GM12878 (cell line): ENCODE data around the gene SPTLC2. TPM values are rescaled to one million over a fixed set of nuclear protein-coding genes. Genes with fewer than 3 reads are reported as not detected.

ENCODE experiments used
- ATAC-seq: fragments of 200-7000 bp; cut with Tn5 transposase; 3 replicates; pipeline ENCODE4 v1.9.1; 2020; ENCODE audit warnings: mild to moderate bottlenecking, moderate library complexity
- BruUV-seq: library from RNA; stranded (reverse); fragments of 400-500 nt; replicated peaks from 2 replicates; lab custom pipeline; 2021; lab: Mats Ljungman, UMichigan
- CTCF ChIA-PET: fragments of 300-600 bp; sonication (Branson Sonifier 250); formaldehyde crosslinking; extraction: SDS; loops from one replicate; lab custom pipeline; 2021; ENCODE audit warnings: inconsistent platforms; lab: Yijun Ruan, JAX
- POLR2A ChIA-PET: fragments of 350-600 bp; formaldehyde crosslinking; extraction: SDS; loops from one replicate; lab custom pipeline; 2021; ENCODE audit warnings: inconsistent platforms; lab: Charles Lee
- RAD21 ChIA-PET: fragments of 300-600 bp; sonication (Branson Sonifier 250); formaldehyde crosslinking; loops from one replicate; lab custom pipeline; 2023; ENCODE audit warnings: antibody characterized with exemption; ENCODE audit not compliant: unreplicated experiment; lab: Charles Lee
- SMC1A ChIA-PET: fragments of 300-600 bp; sonication (Branson Sonifier 250); formaldehyde crosslinking; loops from one replicate; lab custom pipeline; 2023; ENCODE audit not compliant: unreplicated experiment, uncharacterized antibody; lab: Charles Lee
- DNase-seq: peaks from one replicate; pipeline ENCODE4 v3.0.0-alpha.2; 2011; ENCODE audit warnings: low read depth, low spot score
- FAIRE-seq: peaks from 3 replicates; lab custom pipeline; 2011; peaks lifted over from hg19 to GRCh38; lab: Jason Lieb, UNC
- H2AFZ ChIP-seq: 2 replicates; pipeline ENCODE4 v1.6.0; 2011; ENCODE audit warnings: low read depth, low read length, control low read depth; ENCODE audit not compliant: control insufficient read depth
- H3K27ac ChIP-seq: 2 replicates; pipeline ENCODE4 v1.5.1; 2011; ENCODE audit warnings: control low read depth; ENCODE audit not compliant: control insufficient read depth, insufficient read depth
- H3K27me3 ChIP-seq, 2 experiments: replicated peaks in 1 of 2; 2 replicates each; pipeline versions ENCODE4 v1.6.0 to v1.6.1; 2011; ENCODE audit warnings: low read length in 1 of 2; ENCODE audit not compliant: control insufficient read depth in 2 of 2, insufficient read depth in 2 of 2
- H3K36me3 ChIP-seq, 2 experiments: 2 replicates each; pipeline ENCODE4 v1.5.1; 2011; ENCODE audit warnings: low read length in 1 of 2; ENCODE audit not compliant: control insufficient read depth in 2 of 2, insufficient read depth in 2 of 2
- H3K4me1 ChIP-seq: 2 replicates; pipeline ENCODE4 v1.6.1; 2011; ENCODE audit warnings: mild to moderate bottlenecking, low read length, moderate library complexity, mixed read lengths; ENCODE audit not compliant: control insufficient read depth, insufficient read depth
- H3K4me2 ChIP-seq: 2 replicates; pipeline ENCODE4 v1.6.0; 2011; ENCODE audit warnings: control low read depth; ENCODE audit not compliant: control insufficient read depth, insufficient read depth
- H3K4me3 ChIP-seq: fragments of 200-600 bp; sonication (generic); 2 replicates; pipeline ENCODE4 v1.5.1; 2016
- H3K79me2 ChIP-seq: 2 replicates; pipeline ENCODE4 v1.6.0; 2011; ENCODE audit warnings: low read length; ENCODE audit not compliant: control insufficient read depth, insufficient read depth
- H3K9ac ChIP-seq: 2 replicates; pipeline ENCODE4 v1.8.0; 2011; ENCODE audit warnings: low read length, control low read depth, mixed read lengths; ENCODE audit not compliant: control insufficient read depth, insufficient read depth
- H3K9me3 ChIP-seq: replicated peaks from 3 replicates; pipeline ENCODE4 v1.5.1; 2011; ENCODE audit warnings: mild to moderate bottlenecking, low read length; ENCODE audit not compliant: control insufficient read depth, insufficient read depth
- H4K20me1 ChIP-seq: 2 replicates; pipeline ENCODE4 v1.6.0; 2011; ENCODE audit not compliant: control insufficient read depth, insufficient read depth
- BCLAF1 ChIP-seq: fragments of 450-650 bp; IDR thresholded peaks from 2 replicates; pipeline ENCODE4 v1.6.1; 2017; ENCODE audit warnings: antibody characterized with exemption, mild to moderate bottlenecking, moderate library complexity
- BHLHE40 ChIP-seq, 2 experiments: fragments of 450-650 bp in 1 of 2; IDR thresholded peaks; 2 replicates each; pipeline ENCODE4 v1.6.1; 2011 to 2017; ENCODE audit warnings: low read depth in 2 of 2, borderline replicate concordance in 1 of 2, improper control_type of control experiment in 1 of 2, low read length in 1 of 2, mild to moderate bottlenecking in 1 of 2
- DPF2 ChIP-seq: fragments of 450-650 bp; IDR thresholded peaks from 2 replicates; pipeline ENCODE4 v1.6.1; 2017; ENCODE audit warnings: mild to moderate bottlenecking
- IRF4 ChIP-seq: IDR thresholded peaks from 2 replicates; pipeline ENCODE4 v1.6.1; 2011; ENCODE audit warnings: low read depth, low read length
- LARP7 ChIP-seq: fragments of 450-650 bp; IDR thresholded peaks from 2 replicates; pipeline ENCODE4 v1.6.1; 2017; ENCODE audit warnings: mild to moderate bottlenecking
- MTA2 ChIP-seq: fragments of 450-650 bp; IDR thresholded peaks from 2 replicates; pipeline ENCODE4 v1.6.1; 2016; ENCODE audit warnings: low read depth, mild to moderate bottlenecking, moderate library complexity
- MYB ChIP-seq: fragments of 150-350 bp; IDR thresholded peaks from 2 replicates; pipeline ENCODE4 v1.6.1; 2014; ENCODE audit warnings: mild to moderate bottlenecking, low read depth, low read length, borderline replicate concordance
- NFIC ChIP-seq: IDR thresholded peaks from 2 replicates; pipeline ENCODE4 v1.6.1; 2012; ENCODE audit warnings: low read depth, mild to moderate bottlenecking, inconsistent platforms, low read length, moderate library complexity
- NR2C1 ChIP-seq: fragments of 450-650 bp; IDR thresholded peaks from 2 replicates; pipeline ENCODE4 v1.6.1; 2017; ENCODE audit warnings: antibody characterized with exemption, mild to moderate bottlenecking, moderate library complexity
- RAD51 ChIP-seq: fragments of 450-650 bp; IDR thresholded peaks from 2 replicates; pipeline ENCODE4 v1.6.1; 2016; ENCODE audit warnings: moderate library complexity, mild to moderate bottlenecking, inconsistent platforms
- SMARCA5 ChIP-seq: fragments of 450-650 bp; IDR thresholded peaks from 2 replicates; pipeline ENCODE4 v1.6.1; 2017; ENCODE audit warnings: mild to moderate bottlenecking
- STAT3 ChIP-seq: IDR thresholded peaks from 2 replicates; pipeline ENCODE4 v1.6.1; 2011; ENCODE audit warnings: low read depth, low read length, improper control_type of control experiment
- TBL1XR1 ChIP-seq: IDR thresholded peaks from 2 replicates; pipeline ENCODE4 v1.6.1; 2012; ENCODE audit warnings: low read depth, low read length, improper control_type of control experiment
- USF1 ChIP-seq: IDR thresholded peaks from 2 replicates; pipeline ENCODE4 v1.6.1; 2011; ENCODE audit warnings: borderline replicate concordance, low read depth, mild to moderate bottlenecking, moderate library complexity, mixed read lengths, low read length; ENCODE audit not compliant: insufficient read depth; ENCODE audit errors: extremely low read length
- YBX1 ChIP-seq: fragments of 450-650 bp; IDR thresholded peaks from 2 replicates; pipeline ENCODE4 v1.6.1; 2016; ENCODE audit warnings: antibody characterized with exemption
- ZNF592 ChIP-seq: fragments of 450-650 bp; IDR thresholded peaks from 2 replicates; pipeline ENCODE4 v1.6.1; 2017; ENCODE audit warnings: mild to moderate bottlenecking, moderate library complexity
- WGBS: methylation state at CpG from one replicate; pipeline ENCODE4 v1.1.6; 2016; ENCODE audit warnings: low lambda C conversion rate; ENCODE audit not compliant: insufficient replicate concordance, insufficient coverage; ENCODE audit errors: missing lambda C conversion rate; 5-methylcytosine and 5-hydroxymethylcytosine counted together
- in situ Hi-C: fragments of 300-500 bp; cut with MboI; formaldehyde crosslinking; loops from 9 replicates; pipeline ENCODE4 v1.14.3; 2018; ENCODE audit warnings: mixed read lengths
- intact Hi-C: fragments of 100-400 bp; cut with micrococcal nuclease; formaldehyde crosslinking; loops from one replicate; pipeline ENCODE4 v1.14.2; 2022; ENCODE audit not compliant: unreplicated experiment
- polyA plus RNA-seq, 11 experiments: library from polyadenylated mRNA; depleted of rRNA in 4 of 11; unstranded in 6 of 11; stranded (reverse) in 5 of 11; fragments of >200 nt; fragmentation: Nextera tagmentation in 4 of 11; fragmentation: Illumina TruSeq in 1 of 11; extraction: Ambion mirVana in 4 of 11; extraction: Trizol in 1 of 11; gene quantifications; 1 replicate in 1 of 11; 2 replicates in 10 of 11; pipeline versions ENCODE4 v1.2.1 to v1.2.3, GENCODE V29; 2011 to 2016; ENCODE audit warnings: inconsistent platforms in 2 of 11, missing spikeins in 2 of 11, low read depth in 1 of 11
- total RNA-seq, 4 experiments: library from RNA; depleted of rRNA in 3 of 4; stranded (reverse); fragments of >200 nt in 3 of 4; fragmentation: Illumina TruSeq in 1 of 4; extraction: Trizol in 1 of 4; gene quantifications; 2 replicates each; pipeline versions ENCODE4 v1.2.1 to v1.2.3, GENCODE V29; 2013 to 2021

SPTLC2 gene
- total and polyA plus RNA-seq, 10 of the 15 experiments (the other 5 are each of a cell fraction or from before 2014, with no cell fraction given) = 6.9 to 35.1 (median 19.7) TPM

GRCh38 chr14:77557391-77557790 lies 59.0 kb downstream of the SPTLC2 start:
- no peak overlapping the region for H3K9ac ChIP-seq
- 94% methylated on average over 10 of the region's 10 CpGs for WGBS
- intact Hi-C loops (no loop called here), in situ Hi-C loops (no loop called here)
- H3K27ac ChIP-seq = no peak overlapping the region
- H3K4me1 ChIP-seq = peaks cover 16% of the 10 kb centered on the region
- no peaks in the 10 kb centered on the region for H3K9me3 ChIP-seq
- peaks cover 3 to 10% of the 10 kb centered on the region in 2 experiments; a peak in 3 of 4 replicates for H3K36me3 ChIP-seq
- ATAC-seq (no peak), DNase-seq (no peak), FAIRE-seq (no peak)
- no TSS peak for BruUV-seq
- POLR2A ChIA-PET = no interaction called here
- CTCF ChIA-PET = interaction anchor here (0.7 kb wide), 1 partner anchor 11 kb away, joined by 3 read pairs; no protein-coding TSS in a partner anchor
- H3K27me3 ChIP-seq = no peaks in the 10 kb centered on the region
- no peak overlapping the region for H2AFZ ChIP-seq
- SMC1A ChIA-PET = no interaction called here
- H3K79me2 ChIP-seq = no peaks in the 10 kb centered on the region
- H3K4me3 ChIP-seq = no peak overlapping the region
- no peak overlapping the region for H3K4me2 ChIP-seq
- RAD21 ChIA-PET = no interaction called here
- no peaks in the 10 kb centered on the region for H4K20me1 ChIP-seq
- TF ChIP-seq SMARCA5 (no peak), IRF4 (no peak), YBX1 (no peak), STAT3 (no peak), NR2C1 (no peak), USF1 (no peak), NFIC (no peak), TBL1XR1 (no peak), RAD51 (no peak), MYB (no peak), BCLAF1 (no peak), MTA2 (no peak), DPF2 (no peak), BHLHE40 (IDR thresholded peaks at IDR 0.05; ENCODE audit: borderline replicate concordance in 1 of 2, low read depth in 2 of 2, low read length in 1 of 2) (no peak), LARP7 (no peak), ZNF592 (no peak)
